AG09319 (cell line): ENCODE results near the gene CEP78.

Experiments
- DNase-seq: peaks from one replicate; pipeline ENCODE4 v3.0.0-alpha.2; 2010; ENCODE audit warnings: low read depth; ENCODE audit errors: extremely low read depth
- CTCF ChIP-seq: IDR thresholded peaks from 2 replicates; pipeline ENCODE4 v1.5.1; 2011; ENCODE audit warnings: low read depth, mild to moderate bottlenecking, inconsistent platforms, low read length, moderate library complexity

CEP78 gene

GRCh38 chr9:78248635-78249034, 12.8 kb downstream of the CEP78 start:
- DNase-seq: no peak
- TF ChIP-seq CTCF: no peak

- no peak for TF ChIP-seq CTCF
- DNase-seq: no peak
These were observed 13.7 kb downstream of the CEP78 start for GRCh38 chr9:78249542-78249941.

GRCh38 chr9:78252616-78253015, 16.7 kb downstream of the CEP78 start:
- no peak for TF ChIP-seq CTCF
- DNase-seq: no peak

- no peak for DNase-seq
- no peak for TF ChIP-seq CTCF
These were observed 17.4 kb downstream of the CEP78 start for GRCh38 chr9:78253285-78253684.

GRCh38 chr9:78261403-78262001, 25.6 kb downstream of the CEP78 start:
- DNase-seq: peak; percentile 11
- peak; percentile 55 for TF ChIP-seq CTCF

- DNase-seq: no peak
- no peak for TF ChIP-seq CTCF
These were observed 26.8 kb downstream of the CEP78 start for GRCh38 chr9:78262655-78263054.

- DNase-seq: no peak
- no peak for TF ChIP-seq CTCF
These were observed 32.0 kb downstream of the CEP78 start for GRCh38 chr9:78267889-78268288.
